HEK293T (cell line): ENCODE measurements around the gene FADS6.

Source experiments
- ARNT ChIP-seq: fragments of 450-650 bp; IDR thresholded peaks from 2 replicates; pipeline ENCODE4 v1.6.1; 2017; ENCODE audit warnings: mild to moderate bottlenecking
- BHLHE40 ChIP-seq: fragments of 450-650 bp; IDR thresholded peaks from 2 replicates; pipeline ENCODE4 v1.6.1; 2016; ENCODE audit warnings: mild to moderate bottlenecking, moderate library complexity, borderline replicate concordance
- ELF4 ChIP-seq: fragments of 450-650 bp; IDR thresholded peaks from 2 replicates; pipeline ENCODE4 v1.6.1; 2017; ENCODE audit warnings: antibody characterized with exemption
- FOXK2 ChIP-seq: fragments of 450-650 bp; IDR thresholded peaks from 2 replicates; pipeline ENCODE4 v1.6.1; 2016; ENCODE audit warnings: mild to moderate bottlenecking
- FOXM1 ChIP-seq: fragments of 450-650 bp; IDR thresholded peaks from 2 replicates; pipeline ENCODE4 v1.6.1; 2017; ENCODE audit warnings: mild to moderate bottlenecking, borderline replicate concordance
- LEF1 ChIP-seq: fragments of 450-650 bp; IDR thresholded peaks from 2 replicates; pipeline ENCODE4 v1.6.1; 2017; ENCODE audit warnings: mild to moderate bottlenecking, borderline replicate concordance
- NFRKB ChIP-seq: fragments of 450-650 bp; IDR thresholded peaks from 2 replicates; pipeline ENCODE4 v1.6.1; 2016; ENCODE audit warnings: mild to moderate bottlenecking, moderate library complexity
- PKNOX1 ChIP-seq: fragments of 450-650 bp; IDR thresholded peaks from 2 replicates; pipeline ENCODE4 v1.6.1; 2016
- SP1 ChIP-seq: fragments of 450-650 bp; IDR thresholded peaks from 2 replicates; pipeline ENCODE4 v1.6.1; 2017
- SUZ12 ChIP-seq: fragments of 450-650 bp; IDR thresholded peaks from 2 replicates; pipeline ENCODE4 v1.6.1; 2016; ENCODE audit warnings: mild to moderate bottlenecking
- TARDBP ChIP-seq: fragments of 450-650 bp; IDR thresholded peaks from 2 replicates; pipeline ENCODE4 v1.6.1; 2016

- TF ChIP-seq BHLHE40 (no peak), SP1 (no peak), ARNT (no peak), FOXK2 (no peak), FOXM1 (no peak), LEF1 (no peak), ELF4 (no peak), SUZ12 (no peak), TARDBP (no peak), NFRKB (no peak), PKNOX1 (no peak)
These were observed 25.1 kb downstream of the FADS6 start for GRCh38 chr17:74868251-74868907.
